C4-2B (cell line): ENCODE measurements around the gene SH3RF3.

Experiments used
- ZFX ChIP-seq: fragments of 450-650 bp; IDR thresholded peaks from 2 replicates; pipeline ENCODE4 v1.6.1; 2017
- TF ChIP-seq, protein P1 (sequence below): fragments of 450-650 bp; conservative IDR thresholded peaks from 2 replicates; pipeline ENCODE4 v1.5.1; 2017; ENCODE audit warnings: mild to moderate bottlenecking

DNA sequence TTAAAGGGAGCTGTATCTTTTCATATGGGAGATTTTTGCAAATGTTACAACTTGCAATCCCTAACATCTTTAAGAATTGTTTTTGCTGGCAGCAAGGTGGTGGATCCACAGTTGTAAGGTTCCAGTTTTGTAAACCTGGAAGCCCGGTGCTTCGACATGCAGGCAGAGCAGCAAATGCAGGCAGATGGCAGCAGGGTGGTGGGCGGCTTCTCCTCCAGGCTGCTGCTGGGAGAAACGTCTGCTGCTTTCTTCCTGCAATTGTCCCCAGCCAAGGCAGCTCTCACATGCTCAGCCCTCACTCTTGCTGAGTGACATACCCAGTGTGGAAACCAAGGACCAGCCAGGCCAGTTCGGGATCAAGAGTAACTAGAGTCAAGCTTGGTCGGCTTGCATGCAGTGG lies 318.8 kb downstream of the SH3RF3 start:
- TF ChIP-seq, protein P1, sequence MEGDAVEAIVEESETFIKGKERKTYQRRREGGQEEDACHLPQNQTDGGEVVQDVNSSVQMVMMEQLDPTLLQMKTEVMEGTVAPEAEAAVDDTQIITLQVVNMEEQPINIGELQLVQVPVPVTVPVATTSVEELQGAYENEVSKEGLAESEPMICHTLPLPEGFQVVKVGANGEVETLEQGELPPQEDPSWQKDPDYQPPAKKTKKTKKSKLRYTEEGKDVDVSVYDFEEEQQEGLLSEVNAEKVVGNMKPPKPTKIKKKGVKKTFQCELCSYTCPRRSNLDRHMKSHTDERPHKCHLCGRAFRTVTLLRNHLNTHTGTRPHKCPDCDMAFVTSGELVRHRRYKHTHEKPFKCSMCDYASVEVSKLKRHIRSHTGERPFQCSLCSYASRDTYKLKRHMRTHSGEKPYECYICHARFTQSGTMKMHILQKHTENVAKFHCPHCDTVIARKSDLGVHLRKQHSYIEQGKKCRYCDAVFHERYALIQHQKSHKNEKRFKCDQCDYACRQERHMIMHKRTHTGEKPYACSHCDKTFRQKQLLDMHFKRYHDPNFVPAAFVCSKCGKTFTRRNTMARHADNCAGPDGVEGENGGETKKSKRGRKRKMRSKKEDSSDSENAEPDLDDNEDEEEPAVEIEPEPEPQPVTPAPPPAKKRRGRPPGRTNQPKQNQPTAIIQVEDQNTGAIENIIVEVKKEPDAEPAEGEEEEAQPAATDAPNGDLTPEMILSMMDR: no peak
- TF ChIP-seq ZFX: no peak
